AG09309 (cell line): ENCODE measurements around the gene CLMP.

ENCODE experiments used
- DNase-seq: peaks from one replicate; pipeline ENCODE4 v3.0.0-alpha.2; 2010; ENCODE audit warnings: low read depth
- H3K4me3 ChIP-seq: 2 replicates; pipeline ENCODE4 v1.5.1; 2011; ENCODE audit warnings: mild to moderate bottlenecking, low read depth, low read length, moderate library complexity; ENCODE audit not compliant: control insufficient read depth
- TF ChIP-seq, protein P1 (sequence below): IDR thresholded peaks from 2 replicates; pipeline ENCODE4 v1.5.1; 2011; ENCODE audit warnings: mild to moderate bottlenecking, low read depth, low read length, inconsistent platforms; ENCODE audit not compliant: insufficient read depth, control insufficient read depth; ENCODE audit errors: missing control alignments

CLMP gene

GRCh38 chr11:123217897-123218296, 22.8 kb upstream of the CLMP start:
- no peak for DNase-seq
- TF ChIP-seq, protein P1, sequence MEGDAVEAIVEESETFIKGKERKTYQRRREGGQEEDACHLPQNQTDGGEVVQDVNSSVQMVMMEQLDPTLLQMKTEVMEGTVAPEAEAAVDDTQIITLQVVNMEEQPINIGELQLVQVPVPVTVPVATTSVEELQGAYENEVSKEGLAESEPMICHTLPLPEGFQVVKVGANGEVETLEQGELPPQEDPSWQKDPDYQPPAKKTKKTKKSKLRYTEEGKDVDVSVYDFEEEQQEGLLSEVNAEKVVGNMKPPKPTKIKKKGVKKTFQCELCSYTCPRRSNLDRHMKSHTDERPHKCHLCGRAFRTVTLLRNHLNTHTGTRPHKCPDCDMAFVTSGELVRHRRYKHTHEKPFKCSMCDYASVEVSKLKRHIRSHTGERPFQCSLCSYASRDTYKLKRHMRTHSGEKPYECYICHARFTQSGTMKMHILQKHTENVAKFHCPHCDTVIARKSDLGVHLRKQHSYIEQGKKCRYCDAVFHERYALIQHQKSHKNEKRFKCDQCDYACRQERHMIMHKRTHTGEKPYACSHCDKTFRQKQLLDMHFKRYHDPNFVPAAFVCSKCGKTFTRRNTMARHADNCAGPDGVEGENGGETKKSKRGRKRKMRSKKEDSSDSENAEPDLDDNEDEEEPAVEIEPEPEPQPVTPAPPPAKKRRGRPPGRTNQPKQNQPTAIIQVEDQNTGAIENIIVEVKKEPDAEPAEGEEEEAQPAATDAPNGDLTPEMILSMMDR: no peak
- H3K4me3 ChIP-seq: no peak overlapping the region

DNA sequence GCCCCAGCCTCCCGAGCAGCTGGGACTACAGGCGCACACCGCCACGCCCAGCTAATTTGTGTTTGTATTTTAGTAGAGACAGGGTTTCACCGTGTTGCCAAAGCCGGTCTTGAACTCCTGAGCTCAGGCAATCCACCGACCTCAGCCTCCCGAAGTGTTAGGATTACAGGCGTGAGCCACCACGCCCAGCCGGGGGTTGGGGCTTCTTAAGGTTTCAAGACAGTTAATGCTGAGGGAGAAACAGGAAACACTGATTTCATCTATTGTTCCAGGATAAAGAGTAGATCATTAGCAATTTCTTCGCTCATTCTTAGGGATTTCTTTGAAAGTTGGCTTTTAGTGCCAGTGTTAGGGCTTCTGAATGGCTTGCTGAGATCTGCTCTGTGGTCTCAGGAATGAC, 21.2 kb upstream of the CLMP start:
- H3K4me3 ChIP-seq: no peak overlapping the region
- TF ChIP-seq, protein P1: no peak
- DNase-seq: no peak

DNA sequence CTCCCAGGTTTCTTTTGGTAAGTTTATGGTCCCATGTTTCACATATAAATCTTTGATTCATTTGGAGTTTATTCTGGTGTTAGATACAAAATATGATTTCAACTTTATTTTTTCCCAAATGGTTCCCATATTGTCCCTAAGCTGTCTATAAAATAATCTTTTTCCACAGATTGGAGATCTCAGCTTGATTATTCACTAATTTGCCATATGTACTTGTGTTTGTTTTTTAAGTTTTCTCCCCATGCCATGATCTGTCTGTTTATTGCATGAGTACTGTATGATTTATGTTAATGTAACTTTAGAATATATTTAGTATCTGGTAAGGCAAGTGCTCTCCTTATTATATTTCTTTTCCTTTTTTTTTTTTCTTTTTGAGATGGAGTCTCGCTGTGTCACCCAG, 19.9 kb upstream of the CLMP start:
- no peak for DNase-seq
- H3K4me3 ChIP-seq: no peak overlapping the region
- TF ChIP-seq, protein P1: no peak

DNA sequence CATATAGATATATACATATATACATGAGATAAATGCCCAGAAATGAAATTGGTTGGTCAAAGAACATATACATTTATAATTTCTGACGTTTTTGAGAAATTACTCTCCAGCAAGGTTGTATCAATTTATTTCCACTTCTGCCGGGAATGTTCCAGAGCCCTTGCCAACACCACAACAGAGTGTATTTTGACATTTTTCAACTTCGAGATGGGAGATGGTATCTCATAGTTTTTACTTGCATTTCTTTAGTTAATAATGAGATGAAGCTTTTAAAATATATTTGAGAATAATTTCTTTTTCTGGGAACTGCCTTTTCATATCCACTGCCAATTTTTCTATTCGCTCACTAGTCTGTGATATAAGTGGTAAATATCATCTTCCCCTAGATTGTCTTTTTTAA, 19.3 kb upstream of the CLMP start:
- no peak for DNase-seq
- H3K4me3 ChIP-seq: no peak overlapping the region
- TF ChIP-seq, protein P1: no peak

- H3K4me3 ChIP-seq: no peak overlapping the region
- DNase-seq: no peak
- TF ChIP-seq, protein P1: no peak
Measured at GRCh38 chr11:123213307-123213771, 18.3 kb upstream of the CLMP start.

GRCh38 chr11:123212406-123212805, 17.4 kb upstream of the CLMP start:
- H3K4me3 ChIP-seq: no peak overlapping the region
- DNase-seq: no peak
- TF ChIP-seq, protein P1: no peak

GRCh38 chr11:123211981-123212380, 16.9 kb upstream of the CLMP start:
- DNase-seq: no peak
- TF ChIP-seq, protein P1: no peak
- H3K4me3 ChIP-seq: no peak overlapping the region
